ENCODE measurements around the gene ARHGAP15.

- TF ChIP-seq POLR2A (IDR thresholded peaks at IDR 0.05) (no peak), POLR2AphosphoS5 (IDR thresholded peaks at IDR 0.05) (no peak), CTCF (IDR thresholded peaks at IDR 0.05) (no peak), EP300 (IDR thresholded peaks at IDR 0.05) (no peak)
Measured at GRCh38 chr2:143489145-143489544, 359.9 kb downstream of the ARHGAP15 start.

Data from suprapubic skin (tissue), 4 donors.